HCT116 (cell line): ENCODE data around the gene HCN2. TPM values are rescaled to one million over a fixed set of nuclear protein-coding genes. Genes with fewer than 3 reads are reported as not detected.

Experiments
- ATAC-seq: fragments of 200-7000 bp; cut with Tn5 transposase; 2 replicates; pipeline ENCODE4 v1.9.1; 2020; ENCODE audit warnings: mild to moderate bottlenecking, moderate library complexity
- BruUV-seq: library from RNA; stranded (reverse); fragments of 400-500 nt; replicated peaks from 2 replicates; lab custom pipeline; 2021; lab: Mats Ljungman, UMichigan
- CTCF ChIA-PET: fragments of 300-600 bp; sonication (Branson Sonifier 250); formaldehyde crosslinking; loops from one replicate; lab custom pipeline; 2021; ENCODE audit warnings: antibody characterized with exemption; lab: Charles Lee
- POLR2A ChIA-PET: fragments of 300-600, 350-600 bp; sonication (Branson Sonifier 250); formaldehyde crosslinking; loops from one replicate; lab custom pipeline; 2021; ENCODE audit warnings: antibody characterized with exemption; lab: Charles Lee
- RAD21 ChIA-PET, 2 experiments: fragments of 300-600 bp; sonication (Branson Sonifier 250); formaldehyde crosslinking; loops; one replicate each; lab custom pipeline; 2023; ENCODE audit warnings: low total read pairs in 2 of 2; ENCODE audit not compliant: uncharacterized antibody in 2 of 2, unreplicated experiment in 2 of 2, low non-redundant PET in 1 of 2; lab: Charles Lee
- DNase-seq: peaks from one replicate; pipeline ENCODE4 v3.0.0-alpha.2; 2010; ENCODE audit warnings: low read depth, low spot score
- H2AFZ ChIP-seq: fragments of 200-600 bp; shearing (Covaris generic), sonication (generic); 2 replicates; pipeline ENCODE4 v1.6.1; 2017; ENCODE audit warnings: low read depth, mixed run types, mixed read lengths, antibody characterized with exemption, low read length; ENCODE audit not compliant: poor library complexity, severe bottlenecking
- H3K27ac ChIP-seq: 2 replicates; pipeline ENCODE4 v1.5.1; 2012; ENCODE audit warnings: low read depth, low read length
- H3K27me3 ChIP-seq: fragments of 200-600 bp; sonication (generic); 2 replicates; pipeline ENCODE4 v1.6.1; 2016; ENCODE audit warnings: mixed run types, low read length, mixed read lengths; ENCODE audit not compliant: insufficient read depth
- H3K36me3 ChIP-seq, 2 experiments: fragments of 200-500 bp in 1 of 2; fragments of 200-600 bp in 1 of 2; sonication (Bioruptor generic) in 1 of 2; sonication (generic) in 1 of 2; 2 replicates each; pipeline versions ENCODE4 v1.5.1 to v1.6.1; 2014 to 2016; ENCODE audit warnings: low read length in 2 of 2, inconsistent platforms in 1 of 2, mixed read lengths in 1 of 2, mixed run types in 1 of 2; ENCODE audit not compliant: insufficient read depth in 2 of 2, control insufficient read depth in 1 of 2
- H3K4me1 ChIP-seq, 2 experiments: fragments of 200-600 bp in 1 of 2; sonication (generic) in 1 of 2; 2 replicates each; pipeline versions ENCODE4 v1.5.1 to v1.6.1; 2012 to 2017; ENCODE audit warnings: low read length in 2 of 2, inconsistent platforms in 1 of 2, mild to moderate bottlenecking in 1 of 2, mixed read lengths in 1 of 2, mixed run types in 1 of 2, moderate library complexity in 1 of 2; ENCODE audit not compliant: insufficient read depth in 2 of 2, control insufficient read depth in 1 of 2
- H3K4me2 ChIP-seq: fragments of 200-600 bp; sonication (generic); 2 replicates; pipeline ENCODE4 v1.6.1; 2017; ENCODE audit warnings: mixed run types, low read length, mixed read lengths
- H3K4me3 ChIP-seq, 2 experiments: fragments of 200-600 bp in 1 of 2; sonication (generic) in 1 of 2; replicated peaks in 1 of 2; 2 replicates each; pipeline ENCODE4 v1.5.1; 2011 to 2016; ENCODE audit warnings: low read length in 2 of 2, control low read depth in 1 of 2, low read depth in 1 of 2, mild to moderate bottlenecking in 1 of 2, mixed read lengths in 1 of 2, mixed run types in 1 of 2
- H3K79me2 ChIP-seq: fragments of 200-600 bp; sonication (generic); 2 replicates; pipeline ENCODE4 v1.6.1; 2017; ENCODE audit warnings: mild to moderate bottlenecking, mixed run types, low read length, moderate library complexity, mixed read lengths; ENCODE audit not compliant: insufficient read depth
- H3K9ac ChIP-seq: fragments of 200-600 bp; sonication (generic); 2 replicates; pipeline ENCODE4 v1.6.1; 2016; ENCODE audit warnings: low read length, mixed read lengths
- H3K9me2 ChIP-seq: fragments of 200-600 bp; sonication (generic), shearing (Covaris generic); 2 replicates; pipeline ENCODE4 v1.6.1; 2017; ENCODE audit warnings: mixed run types, mild to moderate bottlenecking, moderate library complexity; ENCODE audit not compliant: insufficient read depth
- H3K9me3 ChIP-seq, 2 experiments: fragments of 200-500 bp in 1 of 2; fragments of 200-600 bp in 1 of 2; sonication (Bioruptor generic) in 1 of 2; sonication (generic) in 1 of 2; 2 replicates each; pipeline ENCODE4 v1.6.1; 2014 to 2017; ENCODE audit warnings: low read length in 2 of 2, mixed read lengths in 2 of 2, inconsistent platforms in 1 of 2, low read depth in 1 of 2, mild to moderate bottlenecking in 1 of 2, mixed run types in 1 of 2, moderate library complexity in 1 of 2; ENCODE audit not compliant: control insufficient read depth in 1 of 2, insufficient read depth in 1 of 2
- H4K20me1 ChIP-seq: fragments of 200-600 bp; sonication (generic), shearing (Covaris generic); 2 replicates; pipeline ENCODE4 v1.6.1; 2017; ENCODE audit warnings: mixed run types, mild to moderate bottlenecking, moderate library complexity; ENCODE audit not compliant: insufficient read depth
- CBX3 ChIP-seq: IDR thresholded peaks from 2 replicates; pipeline ENCODE4 v1.6.1; 2012; ENCODE audit warnings: low read depth
- CTCF ChIP-seq, 3 experiments: fragments of 200-600 bp in 1 of 3; sonication (generic) in 1 of 3; IDR thresholded peaks in 2 of 3; conservative IDR thresholded peaks in 1 of 3; 2 replicates each; pipeline ENCODE4 v1.5.1; 2012 to 2017; ENCODE audit warnings: low read depth in 2 of 3, low read length in 2 of 3, antibody characterized with exemption in 1 of 3, borderline replicate concordance in 1 of 3, control low read depth in 1 of 3, mild to moderate bottlenecking in 1 of 3, mixed read lengths in 1 of 3, mixed run types in 1 of 3, moderate library complexity in 1 of 3; ENCODE audit not compliant: insufficient read depth in 1 of 3
- EGR1 ChIP-seq: IDR thresholded peaks from 2 replicates; pipeline ENCODE4 v1.6.1; 2012; ENCODE audit warnings: low read depth
- EZH2 ChIP-seq: fragments of 200-600 bp; sonication (generic); IDR thresholded peaks from 2 replicates; pipeline ENCODE4 v1.6.1; 2017; ENCODE audit warnings: antibody characterized with exemption, mixed run types
- MAX ChIP-seq: IDR thresholded peaks from 2 replicates; pipeline ENCODE4 v1.6.1; 2012
- POLR2A ChIP-seq: IDR thresholded peaks from 2 replicates; pipeline ENCODE4 v1.7.0; 2011; ENCODE audit warnings: borderline replicate concordance; ENCODE audit not compliant: insufficient read depth, insufficient read length; ENCODE audit errors: extremely low read depth
- RAD21 ChIP-seq: IDR thresholded peaks from 2 replicates; pipeline ENCODE4 v1.6.1; 2012; ENCODE audit warnings: low read depth, mild to moderate bottlenecking
- SP1 ChIP-seq: IDR thresholded peaks from 2 replicates; pipeline ENCODE4 v1.6.1; 2012; ENCODE audit warnings: low read depth
- SRF ChIP-seq: IDR thresholded peaks from 2 replicates; pipeline ENCODE4 v1.6.1; 2012; ENCODE audit warnings: low read depth
- TCF7L2 ChIP-seq: IDR thresholded peaks from 2 replicates; pipeline ENCODE4 v1.7.0; 2011; ENCODE audit warnings: borderline replicate concordance, inconsistent platforms; ENCODE audit not compliant: insufficient read depth, insufficient read length; ENCODE audit errors: extremely low read depth
- ZBTB33 ChIP-seq: IDR thresholded peaks from 2 replicates; pipeline ENCODE4 v1.6.1; 2011; ENCODE audit warnings: mild to moderate bottlenecking, low read length, moderate library complexity; ENCODE audit not compliant: insufficient replicate concordance; ENCODE audit errors: extremely low read depth
- ZFX ChIP-seq: fragments of 450-650 bp; IDR thresholded peaks from 2 replicates; pipeline ENCODE4 v1.6.1; 2017
- ZNF274 ChIP-seq: fragments of 200-500 bp; sonication (Bioruptor generic); IDR thresholded peaks from 2 replicates; pipeline ENCODE4 v1.6.1; 2014; ENCODE audit warnings: mild to moderate bottlenecking, low read depth, low read length, inconsistent platforms
- intact Hi-C: fragments of 100-400 bp; cut with micrococcal nuclease; formaldehyde crosslinking; loops from 2 replicates; pipeline ENCODE4 v1.10.0; 2022
- total RNA-seq: library from RNA; stranded (reverse); gene quantifications from one replicate; pipeline ENCODE4 v1.2.1, GENCODE V29; 2021; ENCODE audit not compliant: unreplicated experiment

Gene HCN2
- total RNA-seq, 1 experiment from 2014 or later = 2.4 TPM

GRCh38 chr19:571566-571974 lies 18.1 kb upstream of the HCN2 start:
- Histone ChIP-seq H3K27ac (peak overlapping the region; percentile 97), H3K27me3 (no peaks in the 10 kb centered on the region), H3K9me2 (no peaks in the 10 kb centered on the region), H3K4me3 (peak overlapping the region; percentile 71 to 96), H3K9ac (peak overlapping the region; percentile 100), H3K79me2 (peaks cover 42% of the 10 kb centered on the region), H2AFZ (no peak overlapping the region), H3K4me1 (peaks cover 4 to 34% of the 10 kb centered on the region in 2 experiments; a peak in 3 of 4 replicates), H3K36me3 (peaks cover 0 to 9% of the 10 kb centered on the region in 2 experiments; a peak in 1 of 4 replicates), H4K20me1 (peaks cover 6% of the 10 kb centered on the region; the same call in 1 of the 2 replicates), H3K9me3 (no peaks in the 10 kb centered on the region), H3K4me2 (peak overlapping the region; percentile 97)
- intact Hi-C loops = loop anchor here (1.0 kb wide), 1 partner anchor 36 kb away; no protein-coding TSS in a partner anchor
- ATAC-seq (peak; percentile 37), DNase-seq (no peak)
- RAD21 ChIA-PET = no interaction called here
- BruUV-seq = TSS peak; percentile 89
- TF ChIP-seq MAX (no peak), EZH2 (no peak), RAD21 (no peak)
- POLR2A ChIA-PET = interaction anchor here (0.5 to 1.8 kb wide), 4 partner anchors 15 to 451 kb away, joined by 4 to 9 read pairs (median 7); no protein-coding TSS in a partner anchor
- CTCF ChIA-PET = interaction anchor here (0.9 to 1.9 kb wide), 4 partner anchors 13 to 61 kb away, joined by 3 to 5 read pairs (median 4); no protein-coding TSS in a partner anchor

- RAD21 ChIA-PET = interaction anchor here in 1 of 2 experiments (0.6 kb wide), 1 partner anchor 66 kb away, joined by 3 read pairs; no protein-coding TSS in a partner anchor
- peak within 1 kb of the TSS; percentile 100 for H3K9ac ChIP-seq
- peak; percentile 94 for DNase-seq
- peaks cover under 1 to 15% of the 10 kb centered on the region in 2 experiments; a peak in 1 of 4 replicates for H3K36me3 ChIP-seq
- CTCF ChIA-PET = interaction anchor here (0.9 to 1.9 kb wide), 4 partner anchors 12 to 62 kb away, joined by 3 to 5 read pairs (median 4); no protein-coding TSS in a partner anchor
- peak within 1 kb of the TSS; percentile 97 for H3K27ac ChIP-seq
- H2AFZ ChIP-seq = no peak within 1 kb of the TSS
- BruUV-seq = no TSS peak
- peaks cover 6% of the 10 kb centered on the region; the same call in 1 of the 2 replicates for H4K20me1 ChIP-seq
- H3K27me3 ChIP-seq = no peaks in the 10 kb centered on the region
- H3K9me3 ChIP-seq = no peaks in the 10 kb centered on the region
- peaks cover 4 to 34% of the 10 kb centered on the region in 2 experiments; a peak in 3 of 4 replicates for H3K4me1 ChIP-seq
- peak; percentile 81 for ATAC-seq
- no peaks in the 10 kb centered on the region for H3K9me2 ChIP-seq
- peak within 1 kb of the TSS; percentile 97 for H3K4me2 ChIP-seq
- intact Hi-C loops = no loop called here
- POLR2A ChIA-PET = interaction anchor here (0.5 to 1.8 kb wide), 5 partner anchors 16 to 450 kb away, joined by 3 to 9 read pairs (median 6); no protein-coding TSS in a partner anchor
- H3K79me2 ChIP-seq = peaks cover 48% of the 10 kb centered on the region
- peak within 1 kb of the TSS; percentile 96 to 99 for H3K4me3 ChIP-seq
- TF ChIP-seq POLR2A = peak; percentile 98
- no peak for TF ChIP-seq ZNF274
- no peak; the same call in 1 of the 2 replicates for TF ChIP-seq SP1
- no peak for TF ChIP-seq ZFX
- TF ChIP-seq ZBTB33 = no peak
- no peak for TF ChIP-seq SRF
- TF ChIP-seq EGR1 = no peak
- TF ChIP-seq EZH2 = no peak
- no peak for TF ChIP-seq CTCF (IDR thresholded peaks at IDR 0.05 in 2 of 3, conservative IDR thresholded peaks at IDR 0.05 in 1 of 3; ENCODE audit: borderline replicate concordance in 1 of 3, insufficient read depth in 1 of 3, low read depth in 2 of 3, low read length in 2 of 3)
- peak; percentile 40 for TF ChIP-seq TCF7L2
- no peak for TF ChIP-seq CBX3
- TF ChIP-seq MAX = peak; percentile 88
Observed at GRCh38 chr19:572140-572742, 17.4 kb upstream of the HCN2 start, which contains the start of gene BSG. BSG (plus strand) TSS chr19:572596; CDS start chr19:572635, 39 bp downstream.
